IMR-90 (cell line): Measurements from ENCODE around the gene ZNF385B. TPM values are rescaled to one million over a fixed set of nuclear protein-coding genes. Genes with fewer than 3 reads are reported as not detected.

Experiments used
- ATAC-seq: fragments of 200-7000 bp; cut with Tn5 transposase; 2 replicates; pipeline ENCODE4 v1.9.1; 2020; ENCODE audit warnings: low read depth, mild to moderate bottlenecking, moderate library complexity
- BruUV-seq: library from RNA; stranded (reverse); fragments of 400-500 nt; replicated peaks from 2 replicates; lab custom pipeline; 2021; lab: Mats Ljungman, UMichigan
- CTCF ChIA-PET: fragments of 300-600 bp; formaldehyde crosslinking; extraction: SDS; loops from one replicate; lab custom pipeline; 2021; ENCODE audit warnings: antibody characterized with exemption; lab: Yijun Ruan, JAX
- POLR2A ChIA-PET: fragments of 300-600 bp; sonication (Branson Sonifier 250); formaldehyde crosslinking; loops from one replicate; lab custom pipeline; 2022; ENCODE audit warnings: antibody characterized with exemption; ENCODE audit not compliant: unreplicated experiment; lab: Charles Lee
- DNase-seq: peaks from one replicate; pipeline ENCODE4 v3.0.0; 2013
- H2AFZ ChIP-seq: replicated peaks from 2 replicates; pipeline ENCODE3; 2013; ENCODE audit warnings: low read length, mild to moderate bottlenecking; ENCODE audit not compliant: poor library complexity
- H2AK5ac ChIP-seq: 2 replicates; pipeline ENCODE4 v1.6.1; 2013; ENCODE audit warnings: low read depth, low read length, inconsistent platforms
- H2AK9ac ChIP-seq: replicated peaks from 2 replicates; pipeline ENCODE3; 2013; ENCODE audit warnings: mild to moderate bottlenecking, low read depth, low read length, moderate library complexity; ENCODE audit not compliant: poor library complexity
- H2BK120ac ChIP-seq: 2 replicates; pipeline ENCODE4 v1.6.1; 2013; ENCODE audit warnings: low read depth, low read length, inconsistent platforms
- H2BK15ac ChIP-seq: 3 replicates; pipeline ENCODE4 v1.6.1; 2013; ENCODE audit warnings: low read depth, low read length, inconsistent platforms
- H2BK20ac ChIP-seq: 2 replicates; pipeline ENCODE4 v1.6.1; 2013; ENCODE audit warnings: low read depth, mild to moderate bottlenecking, inconsistent platforms, low read length, moderate library complexity
- H2BK5ac ChIP-seq: 2 replicates; pipeline ENCODE4 v1.6.1; 2013; ENCODE audit warnings: mild to moderate bottlenecking, low read depth, low read length, inconsistent platforms; ENCODE audit not compliant: poor library complexity, severe bottlenecking
- H3K14ac ChIP-seq: replicated peaks from 2 replicates; pipeline ENCODE4 v1.6.1; 2013; ENCODE audit warnings: low read depth, low read length, inconsistent platforms
- H3K18ac ChIP-seq: 2 replicates; pipeline ENCODE4 v1.6.1; 2013; ENCODE audit warnings: low read depth, low read length, control low read depth
- H3K23ac ChIP-seq: 2 replicates; pipeline ENCODE4 v1.6.1; 2013; ENCODE audit warnings: low read depth, low read length, inconsistent platforms
- H3K27ac ChIP-seq: 2 replicates; pipeline ENCODE4 v1.5.1; 2013; ENCODE audit warnings: mild to moderate bottlenecking, control low read depth, low read length; ENCODE audit not compliant: insufficient read depth
- H3K27me3 ChIP-seq: 2 replicates; pipeline ENCODE4 v1.6.1; 2013; ENCODE audit warnings: low read length; ENCODE audit not compliant: control insufficient read depth, insufficient read depth
- H3K36me3 ChIP-seq: 2 replicates; pipeline ENCODE4 v1.6.1; 2013; ENCODE audit warnings: low read length, mixed read lengths; ENCODE audit not compliant: control insufficient read depth, insufficient read depth
- H3K4ac ChIP-seq: 2 replicates; pipeline ENCODE4 v1.6.1; 2013; ENCODE audit warnings: low read depth, low read length, inconsistent platforms
- H3K4me1 ChIP-seq: 2 replicates; pipeline ENCODE4 v1.6.1; 2013; ENCODE audit warnings: low read length, mixed read lengths; ENCODE audit not compliant: control insufficient read depth, insufficient read depth
- H3K4me2 ChIP-seq: 2 replicates; pipeline ENCODE4 v1.6.1; 2013; ENCODE audit warnings: low read depth, mild to moderate bottlenecking, control low read depth, low read length, moderate library complexity
- H3K4me3 ChIP-seq: 2 replicates; pipeline ENCODE4 v1.5.1; 2013; ENCODE audit warnings: low read depth, mild to moderate bottlenecking, control low read depth, low read length, moderate library complexity; ENCODE audit not compliant: insufficient read depth
- H3K56ac ChIP-seq: 2 replicates; pipeline ENCODE4 v1.6.1; 2013; ENCODE audit warnings: low read length, inconsistent platforms; ENCODE audit not compliant: insufficient read depth; ENCODE audit errors: extremely low read depth
- H3K79me1 ChIP-seq, 2 experiments: 2 replicates each; pipeline ENCODE4 v1.6.1; 2013; ENCODE audit warnings: low read length in 2 of 2, inconsistent platforms in 1 of 2, low read depth in 1 of 2
- H3K9ac ChIP-seq: 2 replicates; pipeline ENCODE4 v1.6.1; 2013; ENCODE audit warnings: low read depth, low read length, control low read depth
- H3K9me1 ChIP-seq: 2 replicates; pipeline ENCODE4 v1.6.1; 2013; ENCODE audit warnings: low read length, inconsistent platforms; ENCODE audit not compliant: insufficient read depth
- H3K9me3 ChIP-seq: 2 replicates; pipeline ENCODE4 v1.6.1; 2013; ENCODE audit warnings: low read length; ENCODE audit not compliant: control insufficient read depth, insufficient read depth
- H4K20me1 ChIP-seq: 2 replicates; pipeline ENCODE4 v1.6.1; 2013; ENCODE audit warnings: low read length, inconsistent platforms; ENCODE audit not compliant: insufficient read depth
- H4K5ac ChIP-seq: 2 replicates; pipeline ENCODE4 v1.6.1; 2013; ENCODE audit warnings: mild to moderate bottlenecking, low read depth, low read length, control low read depth
- H4K8ac ChIP-seq, 2 experiments: 2 replicates each; pipeline ENCODE4 v1.6.1; 2013; ENCODE audit warnings: low read depth in 2 of 2, low read length in 2 of 2, control low read depth in 1 of 2, inconsistent platforms in 1 of 2
- H4K91ac ChIP-seq: 2 replicates; pipeline ENCODE4 v1.6.1; 2013; ENCODE audit warnings: low read depth, low read length, inconsistent platforms; ENCODE audit not compliant: insufficient read depth
- MAFK ChIP-seq: IDR thresholded peaks from 2 replicates; pipeline ENCODE4 v1.6.1; 2012; ENCODE audit warnings: low read depth, low read length, improper control_type of control experiment
- MXI1 ChIP-seq: IDR thresholded peaks from 2 replicates; pipeline ENCODE4 v1.6.1; 2012; ENCODE audit warnings: low read depth, mild to moderate bottlenecking, low read length, moderate library complexity, borderline replicate concordance
- WGBS, 2 experiments: methylation state at CpG; one replicate each; pipeline versions ENCODE4 v1.1.5 to v1.1.7; 2013; ENCODE audit warnings: missing lambda C conversion rate in 2 of 2; ENCODE audit not compliant: insufficient read length in 1 of 2; ENCODE audit errors: extremely low coverage in 2 of 2; 5-methylcytosine and 5-hydroxymethylcytosine counted together
- dilution Hi-C: fragments of 300-500 bp; cut with HindIII; formaldehyde crosslinking; loops from one replicate; pipeline ENCODE4 v1.14.3; 2018; ENCODE audit warnings: low sequenced_read_pairs; ENCODE audit not compliant: unreplicated experiment
- in situ Hi-C: fragments of 300-500 bp; cut with MboI; formaldehyde crosslinking; loops from 3 replicates; pipeline ENCODE4 v1.14.3; 2019; ENCODE audit warnings: low sequenced_read_pairs, inconsistent platforms, mixed read lengths
- intact Hi-C: fragments of 100-400 bp; cut with micrococcal nuclease; formaldehyde crosslinking; loops from 2 replicates; pipeline ENCODE4 v1.10.0; 2022
- polyA plus RNA-seq, 3 experiments: library from polyadenylated mRNA; depleted of rRNA; stranded (reverse); fragments of >200 nt; gene quantifications; 2 replicates each; pipeline ENCODE4 v1.2.3, GENCODE V29; 2012; ENCODE audit warnings: low replicate concordance in 1 of 3
- total RNA-seq: library from RNA; depleted of rRNA; stranded (reverse); fragments of >200 nt; gene quantifications from 2 replicates; pipeline ENCODE4 v1.2.3, GENCODE V29; 2012
- TF ChIP-seq, protein P1 (sequence below): fragments of 150-350 bp; IDR thresholded peaks from 2 replicates; pipeline ENCODE4 v1.6.1; 2017; ENCODE audit warnings: mild to moderate bottlenecking, antibody characterized with exemption, low read length, low read depth

ZNF385B gene
- total and polyA plus RNA-seq, 2 of the 4 experiments (the other 2 are of a cell fraction): not detected

DNA sequence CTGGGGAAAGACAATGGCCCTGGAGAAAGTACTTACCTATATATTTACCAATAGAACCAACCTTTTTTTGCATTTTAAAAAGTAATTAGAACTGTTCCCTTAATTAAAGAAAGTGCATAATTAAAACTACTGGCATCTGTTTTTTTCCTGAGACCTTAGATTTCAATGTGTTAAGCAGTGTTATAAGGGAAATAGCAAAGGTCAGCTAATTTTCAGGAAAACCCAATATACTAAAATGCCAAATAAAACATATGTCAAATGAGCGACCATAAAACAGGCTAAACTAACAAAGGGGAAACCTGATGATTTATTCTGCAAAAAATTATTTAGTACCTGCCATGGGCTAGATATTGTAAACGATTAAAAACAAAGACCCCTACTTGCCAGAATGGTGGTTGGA, 372.8 kb downstream of the ZNF385B start:
- DNase-seq (no peak), ATAC-seq (no peak)
- Histone ChIP-seq H3K56ac (no peak overlapping the region), H3K23ac (no peak overlapping the region), H3K27me3 (no peaks in the 10 kb centered on the region), H2BK20ac (no peak overlapping the region), H2AFZ (no peak overlapping the region), H4K8ac (no peak overlapping the region), H2AK9ac (no peak overlapping the region), H3K9ac (no peak overlapping the region), H4K5ac (no peak overlapping the region), H3K4me1 (no peaks in the 10 kb centered on the region), H3K4me3 (no peak overlapping the region), H4K20me1 (no peaks in the 10 kb centered on the region), H4K91ac (no peak overlapping the region), H3K79me1 (no peaks in the 10 kb centered on the region), H2BK15ac (no peak overlapping the region), H3K14ac (no peak overlapping the region), H3K4ac (no peak overlapping the region), H3K9me3 (no peaks in the 10 kb centered on the region), H3K4me2 (no peak overlapping the region), H2BK5ac (no peak overlapping the region), H3K9me1 (no peaks in the 10 kb centered on the region), H3K18ac (no peak overlapping the region), H3K27ac (no peak overlapping the region), H2AK5ac (no peak overlapping the region), H2BK120ac (no peak overlapping the region), H3K36me3 (no peaks in the 10 kb centered on the region)
- no TSS peak for BruUV-seq
- in situ Hi-C loops (no loop called here), intact Hi-C loops (no loop called here), dilution Hi-C loops (no loop called here)
- ChIA-PET POLR2A (no interaction called here), CTCF (no interaction called here)
- no CpG with 5 or more reads among the region's 2 CpGs for WGBS, 2 experiments
- peak; percentile 87 for TF ChIP-seq MAFK
- TF ChIP-seq, protein P1, sequence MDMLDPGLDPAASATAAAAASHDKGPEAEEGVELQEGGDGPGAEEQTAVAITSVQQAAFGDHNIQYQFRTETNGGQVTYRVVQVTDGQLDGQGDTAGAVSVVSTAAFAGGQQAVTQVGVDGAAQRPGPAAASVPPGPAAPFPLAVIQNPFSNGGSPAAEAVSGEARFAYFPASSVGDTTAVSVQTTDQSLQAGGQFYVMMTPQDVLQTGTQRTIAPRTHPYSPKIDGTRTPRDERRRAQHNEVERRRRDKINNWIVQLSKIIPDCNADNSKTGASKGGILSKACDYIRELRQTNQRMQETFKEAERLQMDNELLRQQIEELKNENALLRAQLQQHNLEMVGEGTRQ: no peak
- TF ChIP-seq MXI1: no peak
